H9 (cell line): ENCODE measurements around the gene CTCF. TPM values are rescaled to one million over a fixed set of nuclear protein-coding genes. Genes with fewer than 3 reads are reported as not detected.

Experiments used
- DNase-seq: peaks from one replicate; pipeline ENCODE4 v3.0.0-alpha.2; 2017
- H2AFZ ChIP-seq: one replicate; pipeline ENCODE4 v1.6.1; 2013; ENCODE audit warnings: mild to moderate bottlenecking, low read length, control low read depth, moderate library complexity
- H2AK5ac ChIP-seq: 2 replicates; pipeline ENCODE4 v1.6.1; 2013; ENCODE audit warnings: low read length, control low read depth, mixed read lengths; ENCODE audit not compliant: insufficient read length
- H2BK120ac ChIP-seq: one replicate; pipeline ENCODE4 v1.6.1; 2013; ENCODE audit warnings: low read depth, mild to moderate bottlenecking, low read length, control low read depth, inconsistent platforms; ENCODE audit not compliant: poor library complexity, severe bottlenecking
- H2BK12ac ChIP-seq: 2 replicates; pipeline ENCODE4 v1.6.1; 2013; ENCODE audit warnings: low read length, control low read depth, mixed read lengths, low read depth; ENCODE audit not compliant: insufficient read length
- H2BK15ac ChIP-seq: 2 replicates; pipeline ENCODE4 v1.6.1; 2013; ENCODE audit warnings: low read depth, low read length, control low read depth
- H2BK20ac ChIP-seq: one replicate; pipeline ENCODE4 v1.6.1; 2013; ENCODE audit warnings: low read depth, mild to moderate bottlenecking, low read length, control low read depth, inconsistent platforms; ENCODE audit not compliant: poor library complexity, severe bottlenecking
- H2BK5ac ChIP-seq: 2 replicates; pipeline ENCODE4 v1.6.1; 2013; ENCODE audit warnings: low read length, control low read depth, mixed read lengths; ENCODE audit not compliant: insufficient read length
- H3K14ac ChIP-seq: 2 replicates; pipeline ENCODE4 v1.6.1; 2013; ENCODE audit warnings: low read length, control low read depth; ENCODE audit not compliant: insufficient read depth
- H3K18ac ChIP-seq: 2 replicates; pipeline ENCODE4 v1.6.1; 2013; ENCODE audit warnings: low read depth, mild to moderate bottlenecking, mixed read lengths, low read length, control low read depth; ENCODE audit not compliant: insufficient read length
- H3K23ac ChIP-seq: 2 replicates; pipeline ENCODE4 v1.6.1; 2013; ENCODE audit warnings: low read length, control low read depth, mixed read lengths, low read depth; ENCODE audit not compliant: insufficient read length
- H3K23me2 ChIP-seq: 2 replicates; pipeline ENCODE4 v1.6.1; 2013; ENCODE audit warnings: low read depth, mild to moderate bottlenecking, mixed read lengths, low read length, control low read depth; ENCODE audit not compliant: insufficient read length, poor library complexity, severe bottlenecking
- H3K27ac ChIP-seq: 2 replicates; pipeline ENCODE4 v1.5.1; 2013; ENCODE audit warnings: low read length, control low read depth, mixed read lengths, low read depth; ENCODE audit not compliant: insufficient read length
- H3K27me3 ChIP-seq: 2 replicates; pipeline ENCODE4 v1.6.1; 2013; ENCODE audit warnings: low read length, control low read depth, inconsistent platforms; ENCODE audit not compliant: insufficient read depth
- H3K4ac ChIP-seq: 2 replicates; pipeline ENCODE4 v1.6.1; 2013; ENCODE audit warnings: low read depth, mild to moderate bottlenecking, control low read depth, inconsistent platforms, low read length, moderate library complexity
- H3K4me1 ChIP-seq: 2 replicates; pipeline ENCODE4 v1.6.1; 2013; ENCODE audit warnings: low read length, control low read depth, inconsistent platforms; ENCODE audit not compliant: insufficient read depth
- H3K4me2 ChIP-seq: 2 replicates; pipeline ENCODE4 v1.6.1; 2013; ENCODE audit warnings: low read length, control low read depth, mixed read lengths; ENCODE audit not compliant: insufficient read length, insufficient read depth
- H3K56ac ChIP-seq: 2 replicates; pipeline ENCODE4 v1.6.1; 2013; ENCODE audit warnings: low read depth, mild to moderate bottlenecking, mixed read lengths, low read length, control low read depth; ENCODE audit not compliant: insufficient read length
- H3K79me1 ChIP-seq: 2 replicates; pipeline ENCODE4 v1.6.1; 2013; ENCODE audit warnings: low read depth, mild to moderate bottlenecking, moderate library complexity, low read length, control low read depth, inconsistent platforms; ENCODE audit not compliant: insufficient read depth, poor library complexity, severe bottlenecking
- H3K79me2 ChIP-seq: 2 replicates; pipeline ENCODE4 v1.6.1; 2013; ENCODE audit warnings: low read length, control low read depth, inconsistent platforms; ENCODE audit not compliant: insufficient read depth
- H3K9ac ChIP-seq: 2 replicates; pipeline ENCODE4 v1.6.1; 2013; ENCODE audit warnings: low read length, control low read depth, mixed read lengths; ENCODE audit not compliant: insufficient read length; ENCODE audit errors: extremely low read depth
- H3K9me3 ChIP-seq: one replicate; pipeline ENCODE4 v1.6.1; 2013; ENCODE audit warnings: low read depth, low read length, inconsistent platforms; ENCODE audit not compliant: control insufficient read depth
- H3T11ph ChIP-seq: one replicate; pipeline ENCODE4 v1.6.1; 2013; ENCODE audit warnings: mild to moderate bottlenecking, low read length, control low read depth, inconsistent platforms
- H4K20me1 ChIP-seq: one replicate; pipeline ENCODE4 v1.6.1; 2013; ENCODE audit not compliant: control insufficient read depth, insufficient read length, insufficient read depth
- H4K5ac ChIP-seq: 2 replicates; pipeline ENCODE4 v1.6.1; 2013; ENCODE audit warnings: low read depth, mild to moderate bottlenecking, mixed read lengths, low read length, control low read depth; ENCODE audit not compliant: insufficient read length
- H4K8ac ChIP-seq: replicated peaks from 2 replicates; pipeline ENCODE4 v1.6.1; 2013; ENCODE audit warnings: low read length, control low read depth, mixed read lengths, low read depth; ENCODE audit not compliant: insufficient read length
- H4K91ac ChIP-seq: 2 replicates; pipeline ENCODE4 v1.6.1; 2013; ENCODE audit warnings: low read depth, mild to moderate bottlenecking, moderate library complexity, mixed read lengths, low read length, control low read depth; ENCODE audit not compliant: insufficient read length
- H3K27ac Mint-ChIP-seq, 3 experiments: 2 replicates in 2 of 3; 3 replicates in 1 of 3; pipeline ENCODE4 v1.8.0; 2020 to 2021; ENCODE audit warnings: mixed read lengths in 3 of 3, mild to moderate bottlenecking in 1 of 3, moderate library complexity in 1 of 3
- H3K27me3 Mint-ChIP-seq: 2 replicates; pipeline ENCODE4 v1.8.0; 2021; ENCODE audit warnings: low read depth, mild to moderate bottlenecking, moderate library complexity, mixed read lengths
- H3K36me3 Mint-ChIP-seq, 3 experiments: 2 replicates in 2 of 3; 3 replicates in 1 of 3; pipeline ENCODE4 v1.8.0; 2020 to 2021; ENCODE audit warnings: low read depth in 3 of 3, mixed read lengths in 3 of 3; ENCODE audit not compliant: insufficient read depth in 1 of 3
- H3K4me1 Mint-ChIP-seq, 2 experiments: 2 replicates each; pipeline ENCODE4 v1.8.0; 2020; ENCODE audit warnings: mixed read lengths in 2 of 2
- H3K4me3 Mint-ChIP-seq, 2 experiments: 2 replicates in 1 of 2; 3 replicates in 1 of 2; pipeline ENCODE4 v1.8.0; 2020 to 2021; ENCODE audit warnings: mild to moderate bottlenecking in 2 of 2, mixed read lengths in 2 of 2, moderate library complexity in 1 of 2
- H3K9me3 Mint-ChIP-seq, 2 experiments: 2 replicates in 1 of 2; 3 replicates in 1 of 2; pipeline ENCODE4 v1.8.0; 2020; ENCODE audit warnings: mild to moderate bottlenecking in 2 of 2, mixed read lengths in 2 of 2, moderate library complexity in 1 of 2
- CTCF ChIP-seq: fragments of 200-600 bp; sonication (generic); conservative IDR thresholded peaks from 3 replicates; pipeline ENCODE4 v1.8.0; 2021; ENCODE audit warnings: antibody characterized with exemption, mild to moderate bottlenecking
- WGBS: extraction: QIAGEN DNeasy Blood & Tissue Kit; methylation state at CpG from one replicate; pipeline ENCODE4 v1.1.7; 2013; ENCODE audit warnings: missing lambda C conversion rate, low lambda C conversion rate, mixed read lengths; ENCODE audit not compliant: insufficient read length; ENCODE audit errors: extremely low coverage; 5-methylcytosine and 5-hydroxymethylcytosine counted together
- total RNA-seq: library from RNA; stranded (reverse); gene quantifications from 2 replicates; pipeline ENCODE4 v1.2.1, GENCODE V29; 2021

Gene CTCF
- total RNA-seq, 1 experiment from 2014 or later: 87.3 TPM

GRCh38 chr16:67660564-67661028, 98.3 kb downstream of the CTCF start, which contains the start of gene PARD6A:
Gene PARD6A (plus strand): TSS chr16:67660960. CDS start chr16:67661039, 79 bp downstream.
- H3K4me1 ChIP-seq: no peaks in the 10 kb centered on the region
- no peak within 1 kb of the TSS for H3K23ac ChIP-seq
- H3K14ac ChIP-seq: 0 out of 2 replicates have a peak within 1 kb of the TSS, but pooled peaks have one; percentile 54
- H2BK5ac ChIP-seq: no peak within 1 kb of the TSS
- H2AFZ ChIP-seq: no peak within 1 kb of the TSS
- H2BK15ac ChIP-seq: no peak within 1 kb of the TSS; the same call in 1 of the 2 replicates
- H3K9me3 ChIP-seq: no peaks in the 10 kb centered on the region
- H3T11ph ChIP-seq: no peak within 1 kb of the TSS
- no peak for TF ChIP-seq CTCF
- H2BK12ac ChIP-seq: no peak within 1 kb of the TSS
- Mint-ChIP-seq H3K27me3 (peaks cover 2% of the 10 kb centered on the region), H3K27ac (peak within 1 kb of the TSS; percentile 79 to 98 (median 98); a peak in 6 of 7 replicates), H3K36me3 (peaks cover 10 to 26% (median 10%) of the 10 kb centered on the region in 3 experiments), H3K4me3 (peak within 1 kb of the TSS; percentile 85 to 94), H3K9me3 (no peaks in the 10 kb centered on the region), H3K4me1 (peaks cover 12 to 24% of the 10 kb centered on the region in 2 experiments)
- H3K9ac ChIP-seq: peak within 1 kb of the TSS; percentile 56
- H4K5ac ChIP-seq: no peak within 1 kb of the TSS
- H3K79me2 ChIP-seq: no peaks in the 10 kb centered on the region
- no peak within 1 kb of the TSS for H3K4ac ChIP-seq
- no peak within 1 kb of the TSS for H4K91ac ChIP-seq
- peak within 1 kb of the TSS; percentile 29 for H3K18ac ChIP-seq
- no peaks in the 10 kb centered on the region for H3K27me3 ChIP-seq
- H4K20me1 ChIP-seq: no peaks in the 10 kb centered on the region
- no peaks in the 10 kb centered on the region for H3K79me1 ChIP-seq
- no CpG with 5 or more reads among the region's 48 CpGs for WGBS
- no peak within 1 kb of the TSS for H2BK20ac ChIP-seq
- H3K56ac ChIP-seq: no peak within 1 kb of the TSS
- no peak within 1 kb of the TSS for H4K8ac ChIP-seq
- peak within 1 kb of the TSS; percentile 57 for H3K4me2 ChIP-seq
- peak; percentile 97 for DNase-seq
- H2AK5ac ChIP-seq: no peak within 1 kb of the TSS
- H3K23me2 ChIP-seq: peaks cover 11% of the 10 kb centered on the region
- no peak within 1 kb of the TSS for H2BK120ac ChIP-seq
- H3K27ac ChIP-seq: no peak within 1 kb of the TSS
